ENCODE measurements around the gene NRARP. TPM values are rescaled to one million over a fixed set of nuclear protein-coding genes. Genes with fewer than 3 reads are reported as not detected.

The NRARP gene
- total and polyA plus RNA-seq, 2 of the 13 experiments (the other 11 are each of a cell fraction or from before 2014, with no cell fraction given): 0.22 to 0.46 TPM

DNA sequence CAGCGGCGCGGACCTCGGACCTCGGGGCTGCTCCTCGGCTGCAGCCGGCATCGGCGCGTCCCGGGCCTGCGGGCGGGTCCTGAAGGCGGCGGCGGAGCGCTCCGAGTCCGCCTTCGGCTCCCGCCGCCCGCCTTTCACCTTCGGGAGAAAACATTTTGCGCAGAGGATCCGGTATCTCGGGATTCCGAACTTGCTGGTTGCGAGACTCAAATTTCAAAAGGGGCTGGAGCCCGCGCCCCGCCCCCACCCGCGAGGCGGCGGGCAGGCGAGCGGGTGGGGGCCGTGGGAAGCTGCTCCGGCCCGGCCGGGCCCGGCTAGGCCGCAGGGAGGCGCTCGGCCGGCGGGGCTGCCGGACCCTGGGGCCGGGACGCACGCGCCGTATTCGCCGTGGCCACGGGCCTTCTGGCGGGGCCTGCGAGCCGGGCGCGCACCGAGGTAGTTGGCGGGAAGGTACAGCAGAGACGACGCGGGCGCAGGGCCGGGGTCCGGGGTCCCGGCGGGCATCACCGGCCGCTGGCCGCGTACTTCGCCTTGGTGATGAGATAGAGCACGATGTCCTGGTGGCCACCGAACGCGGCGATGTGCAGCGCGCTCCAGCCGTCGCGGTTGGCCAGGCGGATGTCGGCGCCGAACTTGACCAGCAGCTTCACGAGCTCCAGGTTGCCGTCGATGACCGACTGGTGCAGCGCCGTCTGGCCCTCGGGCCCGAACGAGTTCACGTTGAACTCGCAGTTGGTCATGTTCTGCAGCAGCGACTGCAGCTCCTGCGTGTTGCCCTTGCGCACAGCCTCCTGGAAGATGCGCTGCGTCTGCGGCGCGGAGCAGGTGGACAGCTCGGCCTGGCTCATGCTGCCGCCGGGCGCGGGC is 757 bp downstream of the NRARP start (continued):
- TF ChIP-seq, protein P1, sequence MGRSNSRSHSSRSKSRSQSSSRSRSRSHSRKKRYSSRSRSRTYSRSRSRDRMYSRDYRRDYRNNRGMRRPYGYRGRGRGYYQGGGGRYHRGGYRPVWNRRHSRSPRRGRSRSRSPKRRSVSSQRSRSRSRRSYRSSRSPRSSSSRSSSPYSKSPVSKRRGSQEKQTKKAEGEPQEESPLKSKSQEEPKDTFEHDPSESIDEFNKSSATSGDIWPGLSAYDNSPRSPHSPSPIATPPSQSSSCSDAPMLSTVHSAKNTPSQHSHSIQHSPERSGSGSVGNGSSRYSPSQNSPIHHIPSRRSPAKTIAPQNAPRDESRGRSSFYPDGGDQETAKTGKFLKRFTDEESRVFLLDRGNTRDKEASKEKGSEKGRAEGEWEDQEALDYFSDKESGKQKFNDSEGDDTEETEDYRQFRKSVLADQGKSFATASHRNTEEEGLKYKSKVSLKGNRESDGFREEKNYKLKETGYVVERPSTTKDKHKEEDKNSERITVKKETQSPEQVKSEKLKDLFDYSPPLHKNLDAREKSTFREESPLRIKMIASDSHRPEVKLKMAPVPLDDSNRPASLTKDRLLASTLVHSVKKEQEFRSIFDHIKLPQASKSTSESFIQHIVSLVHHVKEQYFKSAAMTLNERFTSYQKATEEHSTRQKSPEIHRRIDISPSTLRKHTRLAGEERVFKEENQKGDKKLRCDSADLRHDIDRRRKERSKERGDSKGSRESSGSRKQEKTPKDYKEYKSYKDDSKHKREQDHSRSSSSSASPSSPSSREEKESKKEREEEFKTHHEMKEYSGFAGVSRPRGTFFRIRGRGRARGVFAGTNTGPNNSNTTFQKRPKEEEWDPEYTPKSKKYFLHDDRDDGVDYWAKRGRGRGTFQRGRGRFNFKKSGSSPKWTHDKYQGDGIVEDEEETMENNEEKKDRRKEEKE (IDR thresholded peaks at IDR 0.05): no peak
- no peak for TF ChIP-seq SIX1 (CRISPR knock-in tag; IDR thresholded peaks at IDR 0.05; ENCODE audit: borderline replicate concordance)
- no peak for TF ChIP-seq ZSCAN30 (CRISPR knock-in tag; IDR thresholded peaks at IDR 0.05)
- TF ChIP-seq, protein P2, sequence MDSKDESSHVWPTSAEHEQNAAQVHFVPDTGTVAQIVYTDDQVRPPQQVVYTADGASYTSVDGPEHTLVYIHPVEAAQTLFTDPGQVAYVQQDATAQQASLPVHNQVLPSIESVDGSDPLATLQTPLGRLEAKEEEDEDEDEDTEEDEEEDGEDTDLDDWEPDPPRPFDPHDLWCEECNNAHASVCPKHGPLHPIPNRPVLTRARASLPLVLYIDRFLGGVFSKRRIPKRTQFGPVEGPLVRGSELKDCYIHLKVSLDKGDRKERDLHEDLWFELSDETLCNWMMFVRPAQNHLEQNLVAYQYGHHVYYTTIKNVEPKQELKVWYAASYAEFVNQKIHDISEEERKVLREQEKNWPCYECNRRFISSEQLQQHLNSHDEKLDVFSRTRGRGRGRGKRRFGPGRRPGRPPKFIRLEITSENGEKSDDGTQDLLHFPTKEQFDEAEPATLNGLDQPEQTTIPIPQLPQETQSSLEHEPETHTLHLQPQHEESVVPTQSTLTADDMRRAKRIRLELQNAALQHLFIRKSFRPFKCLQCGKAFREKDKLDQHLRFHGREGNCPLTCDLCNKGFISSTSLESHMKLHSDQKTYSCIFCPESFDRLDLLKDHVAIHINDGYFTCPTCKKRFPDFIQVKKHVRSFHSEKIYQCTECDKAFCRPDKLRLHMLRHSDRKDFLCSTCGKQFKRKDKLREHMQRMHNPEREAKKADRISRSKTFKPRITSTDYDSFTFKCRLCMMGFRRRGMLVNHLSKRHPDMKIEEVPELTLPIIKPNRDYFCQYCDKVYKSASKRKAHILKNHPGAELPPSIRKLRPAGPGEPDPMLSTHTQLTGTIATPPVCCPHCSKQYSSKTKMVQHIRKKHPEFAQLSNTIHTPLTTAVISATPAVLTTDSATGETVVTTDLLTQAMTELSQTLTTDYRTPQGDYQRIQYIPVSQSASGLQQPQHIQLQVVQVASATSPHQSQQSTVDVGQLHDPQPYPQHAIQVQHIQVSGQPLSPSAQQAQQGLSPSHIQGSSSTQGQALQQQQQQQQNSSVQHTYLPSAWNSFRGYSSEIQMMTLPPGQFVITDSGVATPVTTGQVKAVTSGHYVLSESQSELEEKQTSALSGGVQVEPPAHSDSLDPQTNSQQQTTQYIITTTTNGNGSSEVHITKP (CRISPR knock-in tag; IDR thresholded peaks at IDR 0.05; ENCODE audit: low read depth): no peak
- no peak for TF ChIP-seq ZNF441 (CRISPR knock-in tag; IDR thresholded peaks at IDR 0.05; ENCODE audit: borderline replicate concordance)
- no peak for TF ChIP-seq PTBP1 (IDR thresholded peaks at IDR 0.05; ENCODE audit: low read depth, low read length, poor library complexity, severe bottlenecking)
- no peak for TF ChIP-seq ELF1 (CRISPR knock-in tag; IDR thresholded peaks at IDR 0.05)
- no peak for TF ChIP-seq SP1 (IDR thresholded peaks at IDR 0.05)
- TF ChIP-seq SP1 (CRISPR knock-in tag; IDR thresholded peaks at IDR 0.05): no peak
- TF ChIP-seq EED (CRISPR knock-in tag; IDR thresholded peaks at IDR 0.05): peak; percentile 36; the same call in 1 of the 2 replicates
- TF ChIP-seq TEAD2 (CRISPR knock-in tag; IDR thresholded peaks at IDR 0.05): no peak
- peak; percentile 25; the same call in 1 of the 2 replicates for TF ChIP-seq GABPB1 (CRISPR knock-in tag; IDR thresholded peaks at IDR 0.05)
- TF ChIP-seq, protein P3, sequence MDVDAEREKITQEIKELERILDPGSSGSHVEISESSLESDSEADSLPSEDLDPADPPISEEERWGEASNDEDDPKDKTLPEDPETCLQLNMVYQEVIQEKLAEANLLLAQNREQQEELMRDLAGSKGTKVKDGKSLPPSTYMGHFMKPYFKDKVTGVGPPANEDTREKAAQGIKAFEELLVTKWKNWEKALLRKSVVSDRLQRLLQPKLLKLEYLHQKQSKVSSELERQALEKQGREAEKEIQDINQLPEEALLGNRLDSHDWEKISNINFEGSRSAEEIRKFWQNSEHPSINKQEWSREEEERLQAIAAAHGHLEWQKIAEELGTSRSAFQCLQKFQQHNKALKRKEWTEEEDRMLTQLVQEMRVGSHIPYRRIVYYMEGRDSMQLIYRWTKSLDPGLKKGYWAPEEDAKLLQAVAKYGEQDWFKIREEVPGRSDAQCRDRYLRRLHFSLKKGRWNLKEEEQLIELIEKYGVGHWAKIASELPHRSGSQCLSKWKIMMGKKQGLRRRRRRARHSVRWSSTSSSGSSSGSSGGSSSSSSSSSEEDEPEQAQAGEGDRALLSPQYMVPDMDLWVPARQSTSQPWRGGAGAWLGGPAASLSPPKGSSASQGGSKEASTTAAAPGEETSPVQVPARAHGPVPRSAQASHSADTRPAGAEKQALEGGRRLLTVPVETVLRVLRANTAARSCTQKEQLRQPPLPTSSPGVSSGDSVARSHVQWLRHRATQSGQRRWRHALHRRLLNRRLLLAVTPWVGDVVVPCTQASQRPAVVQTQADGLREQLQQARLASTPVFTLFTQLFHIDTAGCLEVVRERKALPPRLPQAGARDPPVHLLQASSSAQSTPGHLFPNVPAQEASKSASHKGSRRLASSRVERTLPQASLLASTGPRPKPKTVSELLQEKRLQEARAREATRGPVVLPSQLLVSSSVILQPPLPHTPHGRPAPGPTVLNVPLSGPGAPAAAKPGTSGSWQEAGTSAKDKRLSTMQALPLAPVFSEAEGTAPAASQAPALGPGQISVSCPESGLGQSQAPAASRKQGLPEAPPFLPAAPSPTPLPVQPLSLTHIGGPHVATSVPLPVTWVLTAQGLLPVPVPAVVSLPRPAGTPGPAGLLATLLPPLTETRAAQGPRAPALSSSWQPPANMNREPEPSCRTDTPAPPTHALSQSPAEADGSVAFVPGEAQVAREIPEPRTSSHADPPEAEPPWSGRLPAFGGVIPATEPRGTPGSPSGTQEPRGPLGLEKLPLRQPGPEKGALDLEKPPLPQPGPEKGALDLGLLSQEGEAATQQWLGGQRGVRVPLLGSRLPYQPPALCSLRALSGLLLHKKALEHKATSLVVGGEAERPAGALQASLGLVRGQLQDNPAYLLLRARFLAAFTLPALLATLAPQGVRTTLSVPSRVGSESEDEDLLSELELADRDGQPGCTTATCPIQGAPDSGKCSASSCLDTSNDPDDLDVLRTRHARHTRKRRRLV (CRISPR knock-in tag; IDR thresholded peaks at IDR 0.05): no peak
- peak; percentile 34 for TF ChIP-seq IKZF4 (CRISPR knock-in tag; IDR thresholded peaks at IDR 0.05; ENCODE audit: borderline replicate concordance, low read depth, not compliant biosample characterization)
